GM12878 (cell line): ENCODE measurements around the gene SLC22A4. TPM values are rescaled to one million over a fixed set of nuclear protein-coding genes. Genes with fewer than 3 reads are reported as not detected.

Experiments used
- ATAC-seq: fragments of 200-7000 bp; cut with Tn5 transposase; 3 replicates; pipeline ENCODE4 v1.9.1; 2020; ENCODE audit warnings: mild to moderate bottlenecking, moderate library complexity
- BruUV-seq: library from RNA; stranded (reverse); fragments of 400-500 nt; replicated peaks from 2 replicates; lab custom pipeline; 2021; lab: Mats Ljungman, UMichigan
- CTCF ChIA-PET: fragments of 300-600 bp; sonication (Branson Sonifier 250); formaldehyde crosslinking; extraction: SDS; loops from one replicate; lab custom pipeline; 2021; ENCODE audit warnings: inconsistent platforms; lab: Yijun Ruan, JAX
- POLR2A ChIA-PET: fragments of 350-600 bp; formaldehyde crosslinking; extraction: SDS; loops from one replicate; lab custom pipeline; 2021; ENCODE audit warnings: inconsistent platforms; lab: Charles Lee
- RAD21 ChIA-PET: fragments of 300-600 bp; sonication (Branson Sonifier 250); formaldehyde crosslinking; loops from one replicate; lab custom pipeline; 2023; ENCODE audit warnings: antibody characterized with exemption; ENCODE audit not compliant: unreplicated experiment; lab: Charles Lee
- SMC1A ChIA-PET: fragments of 300-600 bp; sonication (Branson Sonifier 250); formaldehyde crosslinking; loops from one replicate; lab custom pipeline; 2023; ENCODE audit not compliant: unreplicated experiment, uncharacterized antibody; lab: Charles Lee
- DNase-seq: peaks from one replicate; pipeline ENCODE4 v3.0.0-alpha.2; 2011; ENCODE audit warnings: low read depth, low spot score
- FAIRE-seq: peaks from 3 replicates; lab custom pipeline; 2011; peaks lifted over from hg19 to GRCh38; lab: Jason Lieb, UNC
- H2AFZ ChIP-seq: 2 replicates; pipeline ENCODE4 v1.6.0; 2011; ENCODE audit warnings: low read depth, low read length, control low read depth; ENCODE audit not compliant: control insufficient read depth
- H3K27ac ChIP-seq: 2 replicates; pipeline ENCODE4 v1.5.1; 2011; ENCODE audit warnings: control low read depth; ENCODE audit not compliant: control insufficient read depth, insufficient read depth
- H3K27me3 ChIP-seq, 2 experiments: replicated peaks in 1 of 2; 2 replicates each; pipeline versions ENCODE4 v1.6.0 to v1.6.1; 2011; ENCODE audit warnings: low read length in 1 of 2; ENCODE audit not compliant: control insufficient read depth in 2 of 2, insufficient read depth in 2 of 2
- H3K36me3 ChIP-seq, 2 experiments: 2 replicates each; pipeline ENCODE4 v1.5.1; 2011; ENCODE audit warnings: low read length in 1 of 2; ENCODE audit not compliant: control insufficient read depth in 2 of 2, insufficient read depth in 2 of 2
- H3K4me1 ChIP-seq: 2 replicates; pipeline ENCODE4 v1.6.1; 2011; ENCODE audit warnings: mild to moderate bottlenecking, low read length, moderate library complexity, mixed read lengths; ENCODE audit not compliant: control insufficient read depth, insufficient read depth
- H3K4me2 ChIP-seq: 2 replicates; pipeline ENCODE4 v1.6.0; 2011; ENCODE audit warnings: control low read depth; ENCODE audit not compliant: control insufficient read depth, insufficient read depth
- H3K4me3 ChIP-seq: fragments of 200-600 bp; sonication (generic); 2 replicates; pipeline ENCODE4 v1.5.1; 2016
- H3K79me2 ChIP-seq: 2 replicates; pipeline ENCODE4 v1.6.0; 2011; ENCODE audit warnings: low read length; ENCODE audit not compliant: control insufficient read depth, insufficient read depth
- H3K9ac ChIP-seq: 2 replicates; pipeline ENCODE4 v1.8.0; 2011; ENCODE audit warnings: low read length, control low read depth, mixed read lengths; ENCODE audit not compliant: control insufficient read depth, insufficient read depth
- H3K9me3 ChIP-seq: replicated peaks from 3 replicates; pipeline ENCODE4 v1.5.1; 2011; ENCODE audit warnings: mild to moderate bottlenecking, low read length; ENCODE audit not compliant: control insufficient read depth, insufficient read depth
- H4K20me1 ChIP-seq: 2 replicates; pipeline ENCODE4 v1.6.0; 2011; ENCODE audit not compliant: control insufficient read depth, insufficient read depth
- ASH2L ChIP-seq: fragments of 300-600, 200-600 bp; sonication (generic); IDR thresholded peaks from 2 replicates; pipeline ENCODE4 v1.6.1; 2017; ENCODE audit warnings: low read depth, mild to moderate bottlenecking, borderline replicate concordance
- FOXK2 ChIP-seq: fragments of 450-650 bp; IDR thresholded peaks from 2 replicates; pipeline ENCODE4 v1.6.1; 2017; ENCODE audit warnings: mild to moderate bottlenecking, moderate library complexity
- JUNB ChIP-seq: IDR thresholded peaks from 2 replicates; pipeline ENCODE4 v1.6.1; 2016; ENCODE audit warnings: antibody characterized with exemption, mild to moderate bottlenecking
- KAT2A ChIP-seq: conservative IDR thresholded peaks from 2 replicates; pipeline ENCODE4 v1.6.1; 2011; ENCODE audit warnings: low read depth, low read length; ENCODE audit not compliant: control insufficient read depth
- MTA3 ChIP-seq: IDR thresholded peaks from 2 replicates; pipeline ENCODE4 v1.6.1; 2012; ENCODE audit warnings: low read length, inconsistent platforms, borderline replicate concordance
- MXI1 ChIP-seq: fragments of 150-350 bp; IDR thresholded peaks from 2 replicates; pipeline ENCODE4 v1.6.1; 2011; ENCODE audit warnings: low read depth, mild to moderate bottlenecking, inconsistent platforms, low read length, improper control_type of control experiment
- PAX8 ChIP-seq: fragments of 450-650 bp; IDR thresholded peaks from 2 replicates; pipeline ENCODE4 v1.6.1; 2017; ENCODE audit warnings: mild to moderate bottlenecking, moderate library complexity
- POLR2AphosphoS2 ChIP-seq: IDR thresholded peaks from 2 replicates; pipeline ENCODE4 v1.6.1; 2011; ENCODE audit warnings: low read depth, mild to moderate bottlenecking, low read length, improper control_type of control experiment, moderate library complexity
- SIN3A ChIP-seq: IDR thresholded peaks from 2 replicates; pipeline ENCODE4 v1.6.1; 2012; ENCODE audit warnings: low read depth, low read length, improper control_type of control experiment
- SMARCA5 ChIP-seq: fragments of 450-650 bp; IDR thresholded peaks from 2 replicates; pipeline ENCODE4 v1.6.1; 2017; ENCODE audit warnings: mild to moderate bottlenecking
- TARDBP ChIP-seq: IDR thresholded peaks from 2 replicates; pipeline ENCODE4 v1.6.1; 2016; ENCODE audit warnings: borderline replicate concordance
- YBX1 ChIP-seq: fragments of 450-650 bp; IDR thresholded peaks from 2 replicates; pipeline ENCODE4 v1.6.1; 2016; ENCODE audit warnings: antibody characterized with exemption
- WGBS: methylation state at CpG from one replicate; pipeline ENCODE4 v1.1.6; 2016; ENCODE audit warnings: low lambda C conversion rate; ENCODE audit not compliant: insufficient replicate concordance, insufficient coverage; ENCODE audit errors: missing lambda C conversion rate; 5-methylcytosine and 5-hydroxymethylcytosine counted together
- in situ Hi-C: fragments of 300-500 bp; cut with MboI; formaldehyde crosslinking; loops from 9 replicates; pipeline ENCODE4 v1.14.3; 2018; ENCODE audit warnings: mixed read lengths
- intact Hi-C: fragments of 100-400 bp; cut with micrococcal nuclease; formaldehyde crosslinking; loops from one replicate; pipeline ENCODE4 v1.14.2; 2022; ENCODE audit not compliant: unreplicated experiment
- polyA plus RNA-seq, 11 experiments: library from polyadenylated mRNA; depleted of rRNA in 4 of 11; unstranded in 6 of 11; stranded (reverse) in 5 of 11; fragments of >200 nt; fragmentation: Nextera tagmentation in 4 of 11; fragmentation: Illumina TruSeq in 1 of 11; extraction: Ambion mirVana in 4 of 11; extraction: Trizol in 1 of 11; gene quantifications; 1 replicate in 1 of 11; 2 replicates in 10 of 11; pipeline versions ENCODE4 v1.2.1 to v1.2.3, GENCODE V29; 2011 to 2016; ENCODE audit warnings: inconsistent platforms in 2 of 11, missing spikeins in 2 of 11, low read depth in 1 of 11
- total RNA-seq, 4 experiments: library from RNA; depleted of rRNA in 3 of 4; stranded (reverse); fragments of >200 nt in 3 of 4; fragmentation: Illumina TruSeq in 1 of 4; extraction: Trizol in 1 of 4; gene quantifications; 2 replicates each; pipeline versions ENCODE4 v1.2.1 to v1.2.3, GENCODE V29; 2013 to 2021
- TF ChIP-seq, protein P1 (sequence below): fragments of 450-650 bp; IDR thresholded peaks from 2 replicates; pipeline ENCODE4 v1.6.1; 2017; ENCODE audit warnings: mild to moderate bottlenecking, low read depth, inconsistent platforms; ENCODE audit not compliant: poor library complexity, severe bottlenecking

The SLC22A4 gene
- total and polyA plus RNA-seq, 10 of the 15 experiments (the other 5 are each of a cell fraction or from before 2014, with no cell fraction given), result 0.04 to 0.61 (median 0.10) TPM; not detected in 2

DNA sequence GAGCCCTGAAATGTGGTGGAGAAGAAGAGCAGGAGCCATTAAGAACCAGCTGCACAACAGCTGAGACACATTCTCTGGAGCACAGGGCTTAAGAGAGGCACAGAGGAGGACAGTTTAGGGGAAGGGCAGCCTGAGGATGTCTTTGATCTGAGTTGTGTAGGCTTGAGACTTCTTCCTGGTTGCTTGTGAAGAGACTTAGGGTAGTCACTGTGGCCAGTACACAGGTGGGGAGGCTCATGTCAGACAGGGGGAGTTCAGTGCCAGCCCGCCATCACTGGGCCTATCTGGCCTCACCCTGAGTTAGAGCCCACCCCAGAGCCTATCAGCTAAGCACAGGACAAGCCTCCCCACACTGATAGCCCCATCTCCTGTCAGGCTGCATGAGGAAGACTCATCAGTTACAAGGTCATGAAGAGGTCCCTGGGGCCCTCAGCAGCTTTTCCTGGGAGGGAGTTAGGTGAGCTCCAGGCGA lies 19.8 kb downstream of the SLC22A4 start:
- no peak for TF ChIP-seq JUNB
- TF ChIP-seq YBX1, result no peak
- no peak for TF ChIP-seq KAT2A
- TF ChIP-seq TARDBP, result no peak
- TF ChIP-seq MTA3, result no peak
- no peak for TF ChIP-seq SIN3A
- TF ChIP-seq POLR2AphosphoS2, result no peak
- TF ChIP-seq PAX8, result no peak
- no peak for TF ChIP-seq MXI1
- TF ChIP-seq ASH2L, result no peak
- TF ChIP-seq, protein P1, sequence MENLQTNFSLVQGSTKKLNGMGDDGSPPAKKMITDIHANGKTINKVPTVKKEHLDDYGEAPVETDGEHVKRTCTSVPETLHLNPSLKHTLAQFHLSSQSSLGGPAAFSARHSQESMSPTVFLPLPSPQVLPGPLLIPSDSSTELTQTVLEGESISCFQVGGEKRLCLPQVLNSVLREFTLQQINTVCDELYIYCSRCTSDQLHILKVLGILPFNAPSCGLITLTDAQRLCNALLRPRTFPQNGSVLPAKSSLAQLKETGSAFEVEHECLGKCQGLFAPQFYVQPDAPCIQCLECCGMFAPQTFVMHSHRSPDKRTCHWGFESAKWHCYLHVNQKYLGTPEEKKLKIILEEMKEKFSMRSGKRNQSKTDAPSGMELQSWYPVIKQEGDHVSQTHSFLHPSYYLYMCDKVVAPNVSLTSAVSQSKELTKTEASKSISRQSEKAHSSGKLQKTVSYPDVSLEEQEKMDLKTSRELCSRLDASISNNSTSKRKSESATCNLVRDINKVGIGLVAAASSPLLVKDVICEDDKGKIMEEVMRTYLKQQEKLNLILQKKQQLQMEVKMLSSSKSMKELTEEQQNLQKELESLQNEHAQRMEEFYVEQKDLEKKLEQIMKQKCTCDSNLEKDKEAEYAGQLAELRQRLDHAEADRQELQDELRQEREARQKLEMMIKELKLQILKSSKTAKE, result no peak
- no peak for TF ChIP-seq FOXK2
- TF ChIP-seq SMARCA5, result no peak
- POLR2A ChIA-PET, result no interaction called here
- no peak overlapping the region for H2AFZ ChIP-seq
- in situ Hi-C loops, result no loop called here
- FAIRE-seq (no peak), ATAC-seq (no peak), DNase-seq (no peak)
- no peaks in the 10 kb centered on the region for H3K36me3 ChIP-seq
- SMC1A ChIA-PET, result interaction anchor here (0.5 kb wide), 1 partner anchor 882 kb away, joined by 3 read pairs; no protein-coding TSS in a partner anchor
- BruUV-seq, result no TSS peak
- 11% methylated on average over 2 of the region's 2 CpGs for WGBS
- H4K20me1 ChIP-seq, result no peaks in the 10 kb centered on the region
- CTCF ChIA-PET, result interaction anchor here (0.8 kb wide), 1 partner anchor 76 kb away, joined by 3 read pairs; no protein-coding TSS in a partner anchor
- no peak overlapping the region for H3K27ac ChIP-seq
- H3K9ac ChIP-seq, result no peak overlapping the region
- H3K79me2 ChIP-seq, result no peaks in the 10 kb centered on the region
- H3K9me3 ChIP-seq, result no peaks in the 10 kb centered on the region
- H3K4me1 ChIP-seq, result no peaks in the 10 kb centered on the region
- RAD21 ChIA-PET, result no interaction called here
- intact Hi-C loops, result no loop called here
- no peak overlapping the region for H3K4me2 ChIP-seq
- no peaks in the 10 kb centered on the region; a peak in 1 of 4 replicates for H3K27me3 ChIP-seq
- no peak overlapping the region for H3K4me3 ChIP-seq
